Measurements from ENCODE around the gene ZNF670.
"Not testable (repeated sequence)": the region's sequence is repeated elsewhere in the genome, so short reads cannot be mapped to it uniquely, and the experiment has no call there.

Gene ZNF670

DNA sequence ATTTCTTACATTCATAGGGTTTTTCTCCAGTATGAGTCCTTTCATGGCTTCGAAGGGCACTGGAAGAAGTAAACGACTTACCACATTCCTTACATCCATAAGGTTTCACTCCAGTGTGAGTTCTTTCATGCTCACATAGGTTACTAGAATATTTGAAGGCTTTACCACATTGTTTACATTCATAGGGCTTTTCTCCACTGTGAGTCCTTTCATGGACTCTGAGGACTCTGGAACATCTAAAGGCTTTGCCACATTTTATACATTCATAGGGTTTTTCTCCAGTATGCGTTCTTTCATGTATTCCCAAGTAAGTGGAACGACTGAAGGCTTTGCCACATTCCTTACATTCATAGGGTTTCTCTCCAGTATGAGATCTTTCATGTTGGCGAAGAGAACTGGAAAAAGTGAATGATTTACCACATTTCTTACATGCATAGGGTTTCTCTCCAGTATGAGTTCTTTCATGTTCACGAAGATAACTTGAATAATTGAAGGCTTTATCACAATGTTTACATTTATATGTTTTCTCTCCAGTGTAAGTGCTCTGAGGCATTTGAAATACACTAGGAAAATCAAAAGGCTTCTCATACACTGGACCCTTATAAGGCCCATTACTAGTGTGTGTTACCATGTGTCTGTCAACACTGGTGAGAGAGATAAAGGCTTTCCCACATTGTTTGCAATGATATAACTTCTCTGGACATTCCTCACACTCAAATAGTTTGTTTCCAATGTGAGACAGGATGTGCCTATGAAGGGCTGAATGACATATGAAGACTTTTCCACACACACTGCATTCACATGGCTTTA, 40.9 kb downstream of the ZNF670 start:
- DNase-seq = no peak

DNA sequence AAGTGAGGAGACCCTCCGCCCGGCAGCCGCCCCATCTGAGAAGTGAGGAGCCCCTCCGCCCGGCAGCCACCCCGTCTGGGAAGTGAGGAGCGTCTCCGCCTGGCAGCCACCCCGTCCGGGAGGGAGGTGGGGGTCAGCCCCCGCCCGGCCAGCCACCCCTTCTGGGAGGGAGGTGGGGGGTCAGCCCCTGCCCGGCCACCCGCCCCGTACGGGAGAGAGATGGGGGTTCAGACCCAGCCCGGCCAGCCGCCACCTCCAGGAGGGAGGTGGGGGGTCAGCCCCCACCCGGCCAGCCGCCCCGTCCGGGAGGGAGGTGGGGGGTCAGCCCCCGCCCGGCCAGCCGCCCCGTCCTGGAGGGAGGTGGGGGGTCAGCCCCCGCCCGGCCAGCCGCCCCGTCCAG, 46.3 kb downstream of the ZNF670 start:
- DNase-seq = not testable (repeated sequence)
